Vagina (tissue), 2 donors: Measurements from ENCODE around the gene TMEM63B. TPM values are rescaled to one million over a fixed set of nuclear protein-coding genes. Genes with fewer than 3 reads are reported as not detected.

Source experiments
- DNase-seq, 2 donors: peaks; one replicate each; pipeline ENCODE4 v3.0.0-alpha.2; 2017; ENCODE audit errors: extremely low spot score in 2 of 2
- H3K27ac ChIP-seq: fragments of 200-600 bp; sonication (generic); one replicate; pipeline ENCODE4 v1.5.1; 2019
- H3K27me3 ChIP-seq: fragments of 200-600 bp; sonication (generic); one replicate; pipeline ENCODE4 v1.5.1; 2019
- H3K36me3 ChIP-seq, 2 donors: fragments of 200-600 bp; sonication (generic); one replicate each; pipeline ENCODE4 v1.5.1; 2017 to 2019
- H3K4me1 ChIP-seq: fragments of 200-600 bp; sonication (generic); one replicate; pipeline ENCODE4 v1.5.1; 2019
- H3K4me3 ChIP-seq, 2 donors: fragments of 200-600 bp; sonication (generic); 1 replicate in 1 of 2; 2 replicates in 1 of 2; pipeline ENCODE4 v1.5.1; 2016 to 2019
- H3K9me3 ChIP-seq: fragments of 200-600 bp; sonication (generic); one replicate; pipeline ENCODE4 v1.5.1; 2019
- POLR2A ChIP-seq, 2 donors: fragments of 450-650 bp; IDR thresholded peaks; one replicate each; pipeline ENCODE4 v1.6.1; 2017; ENCODE audit warnings: antibody characterized with exemption in 2 of 2, mild to moderate bottlenecking in 2 of 2, moderate library complexity in 2 of 2
- POLR2AphosphoS5 ChIP-seq, 2 donors: sonication (generic); formaldehyde crosslinking; IDR thresholded peaks; one replicate each; pipeline ENCODE4 v1.9.0; 2017; ENCODE audit warnings: antibody characterized with exemption in 2 of 2, mild to moderate bottlenecking in 2 of 2, low read depth in 1 of 2; ENCODE audit not compliant: insufficient read depth in 1 of 2
- intact Hi-C: fragments of 100-400 bp; cut with DNase I; formaldehyde crosslinking; loops from one replicate; pipeline ENCODE4 v1.15.1; 2023
- total RNA-seq: library from RNA; depleted of rRNA; stranded (reverse); fragments of >200 nt; gene quantifications from one replicate; pipeline ENCODE4 v1.2.3, GENCODE V29; 2016
- TF ChIP-seq, protein P1 (sequence below), 3 experiments: fragments of 450-650 bp in 2 of 3; fragments of 200-600 bp in 1 of 3; sonication (generic) in 1 of 3; IDR thresholded peaks; one replicate each; pipeline ENCODE4 v1.5.1; 2017 to 2019; ENCODE audit warnings: antibody characterized with exemption in 3 of 3, mild to moderate bottlenecking in 2 of 3, moderate library complexity in 2 of 3

Gene TMEM63B
- total RNA-seq, 1 donor from 2014 or later: 32.4 TPM

- Histone ChIP-seq H3K27ac (no peak overlapping the region), H3K4me1 (peaks cover 4% of the 10 kb centered on the region), H3K4me3 (no peak overlapping the region), H3K27me3 (no peaks in the 10 kb centered on the region), H3K9me3 (no peaks in the 10 kb centered on the region), H3K36me3 (peaks cover 0 to 16% of the 10 kb centered on the region in 2 donors)
- TF ChIP-seq, protein P1, sequence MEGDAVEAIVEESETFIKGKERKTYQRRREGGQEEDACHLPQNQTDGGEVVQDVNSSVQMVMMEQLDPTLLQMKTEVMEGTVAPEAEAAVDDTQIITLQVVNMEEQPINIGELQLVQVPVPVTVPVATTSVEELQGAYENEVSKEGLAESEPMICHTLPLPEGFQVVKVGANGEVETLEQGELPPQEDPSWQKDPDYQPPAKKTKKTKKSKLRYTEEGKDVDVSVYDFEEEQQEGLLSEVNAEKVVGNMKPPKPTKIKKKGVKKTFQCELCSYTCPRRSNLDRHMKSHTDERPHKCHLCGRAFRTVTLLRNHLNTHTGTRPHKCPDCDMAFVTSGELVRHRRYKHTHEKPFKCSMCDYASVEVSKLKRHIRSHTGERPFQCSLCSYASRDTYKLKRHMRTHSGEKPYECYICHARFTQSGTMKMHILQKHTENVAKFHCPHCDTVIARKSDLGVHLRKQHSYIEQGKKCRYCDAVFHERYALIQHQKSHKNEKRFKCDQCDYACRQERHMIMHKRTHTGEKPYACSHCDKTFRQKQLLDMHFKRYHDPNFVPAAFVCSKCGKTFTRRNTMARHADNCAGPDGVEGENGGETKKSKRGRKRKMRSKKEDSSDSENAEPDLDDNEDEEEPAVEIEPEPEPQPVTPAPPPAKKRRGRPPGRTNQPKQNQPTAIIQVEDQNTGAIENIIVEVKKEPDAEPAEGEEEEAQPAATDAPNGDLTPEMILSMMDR (IDR thresholded peaks at IDR 0.05): no peak
- TF ChIP-seq POLR2AphosphoS5 (IDR thresholded peaks at IDR 0.05; ENCODE audit: insufficient read depth in 1 of 2, low read depth in 1 of 2) (no peak), POLR2A (IDR thresholded peaks at IDR 0.05) (no peak)
- DNase-seq: no peak
- intact Hi-C loops: no loop called here
These were observed 19.3 kb downstream of the TMEM63B start for GRCh38 chr6:44146685-44147084.

DNA sequence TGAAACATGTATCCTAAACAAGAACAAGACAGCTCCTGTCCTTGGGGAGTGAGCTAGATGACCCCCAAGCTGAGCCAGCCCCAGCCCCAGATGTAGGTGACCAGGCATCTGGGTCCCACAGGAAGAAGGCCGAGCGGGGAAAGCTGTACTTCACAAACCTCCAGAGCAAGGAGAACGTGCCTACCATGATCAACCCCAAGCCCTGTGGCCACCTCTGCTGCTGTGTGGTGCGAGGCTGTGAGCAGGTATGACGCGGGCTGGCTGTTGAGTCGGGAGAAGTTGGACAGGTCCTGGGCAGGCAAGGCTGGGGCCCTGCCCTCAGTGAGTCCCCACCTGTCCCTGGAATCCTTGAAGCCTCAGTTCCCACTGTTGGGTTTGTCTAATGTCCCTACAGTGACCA lies 19.9 kb downstream of the TMEM63B start:
- H3K4me3 ChIP-seq: no peak overlapping the region
- H3K27ac ChIP-seq: no peak overlapping the region
- DNase-seq: no peak
- intact Hi-C loops: no loop called here
- TF ChIP-seq POLR2AphosphoS5 (IDR thresholded peaks at IDR 0.05; ENCODE audit: insufficient read depth in 1 of 2, low read depth in 1 of 2) (no peak), POLR2A (IDR thresholded peaks at IDR 0.05) (no peak)
- TF ChIP-seq, protein P1 (IDR thresholded peaks at IDR 0.05): no peak
- peaks cover 0 to 16% of the 10 kb centered on the region in 2 donors for H3K36me3 ChIP-seq
- peaks cover 7% of the 10 kb centered on the region for H3K4me1 ChIP-seq
- H3K9me3 ChIP-seq: no peaks in the 10 kb centered on the region
- no peaks in the 10 kb centered on the region for H3K27me3 ChIP-seq

DNA sequence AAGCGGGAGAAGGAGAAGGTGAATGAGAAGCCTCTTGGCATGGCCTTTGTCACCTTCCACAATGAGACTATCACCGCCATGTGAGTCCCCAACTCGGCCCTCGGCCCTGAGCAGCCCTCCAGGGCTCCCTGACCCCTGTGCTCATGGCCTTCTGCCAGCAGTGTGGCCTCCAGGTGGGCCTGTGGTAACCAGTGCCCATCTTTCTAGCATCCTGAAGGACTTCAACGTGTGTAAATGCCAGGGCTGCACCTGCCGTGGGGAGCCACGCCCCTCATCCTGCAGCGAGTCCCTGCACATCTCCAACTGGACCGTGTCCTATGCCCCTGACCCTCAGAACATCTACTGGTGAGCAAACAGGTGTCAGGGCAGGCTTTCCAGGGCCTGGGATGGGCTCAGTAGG lies 21.0 kb downstream of the TMEM63B start:
- H3K4me3 ChIP-seq: no peak overlapping the region
- no peak overlapping the region for H3K27ac ChIP-seq
- peaks cover 0 to 16% of the 10 kb centered on the region in 2 donors for H3K36me3 ChIP-seq
- no peak for TF ChIP-seq POLR2AphosphoS5 (IDR thresholded peaks at IDR 0.05; ENCODE audit: insufficient read depth in 1 of 2, low read depth in 1 of 2)
- TF ChIP-seq POLR2A (IDR thresholded peaks at IDR 0.05): no peak
- TF ChIP-seq, protein P1 (IDR thresholded peaks at IDR 0.05): no peak
- H3K9me3 ChIP-seq: no peaks in the 10 kb centered on the region
- peaks cover 7% of the 10 kb centered on the region for H3K4me1 ChIP-seq
- H3K27me3 ChIP-seq: no peaks in the 10 kb centered on the region
- no peak for DNase-seq
- intact Hi-C loops: no loop called here

- no peak overlapping the region for H3K4me3 ChIP-seq
- peaks cover 0 to 16% of the 10 kb centered on the region in 2 donors for H3K36me3 ChIP-seq
- intact Hi-C loops: loop anchor here (5.0 kb wide), 1 partner anchor 52 kb away; no protein-coding TSS in a partner anchor
- no peak for TF ChIP-seq POLR2AphosphoS5 (IDR thresholded peaks at IDR 0.05; ENCODE audit: insufficient read depth in 1 of 2, low read depth in 1 of 2)
- TF ChIP-seq, protein P1 (IDR thresholded peaks at IDR 0.05): no peak
- TF ChIP-seq POLR2A (IDR thresholded peaks at IDR 0.05): no peak
- H3K9me3 ChIP-seq: no peaks in the 10 kb centered on the region
- H3K27ac ChIP-seq: no peak overlapping the region
- DNase-seq: no peak
- peaks cover 7% of the 10 kb centered on the region for H3K4me1 ChIP-seq
- H3K27me3 ChIP-seq: no peaks in the 10 kb centered on the region
These were observed 22.1 kb downstream of the TMEM63B start for GRCh38 chr6:44149369-44150012.

DNA sequence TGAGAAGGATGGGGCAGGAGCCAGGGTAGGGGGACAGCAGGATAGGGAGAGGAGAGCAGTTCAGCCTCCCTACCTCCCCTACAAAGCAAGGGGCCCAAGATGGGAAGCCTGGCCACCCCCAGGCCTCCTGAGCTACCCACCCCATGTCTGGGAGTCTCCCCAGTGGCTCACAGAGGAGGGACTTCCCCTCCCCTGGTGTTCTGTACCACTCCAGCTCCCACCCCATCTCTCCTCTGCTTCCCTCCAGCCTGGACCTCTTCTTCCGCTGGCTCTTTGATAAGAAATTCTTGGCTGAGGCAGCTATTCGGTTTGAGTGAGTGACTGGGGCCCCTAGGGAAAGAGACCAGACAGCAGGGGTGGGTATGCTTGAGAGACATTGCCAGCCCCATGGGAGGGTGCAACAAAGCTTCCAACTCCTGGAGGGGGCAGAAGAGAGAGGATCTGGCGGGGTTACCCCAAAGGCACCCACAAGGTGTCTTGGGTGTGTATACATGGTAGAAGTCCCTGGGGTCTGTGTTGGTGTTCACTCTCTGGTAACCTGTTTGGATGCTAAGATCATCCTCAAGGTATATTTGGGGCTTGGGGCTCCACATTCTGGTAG lies 23.1 kb downstream of the TMEM63B start:
- intact Hi-C loops: loop anchor here (5.0 kb wide), 1 partner anchor 53 kb away; no protein-coding TSS in a partner anchor
- TF ChIP-seq POLR2A (IDR thresholded peaks at IDR 0.05): no peak
- TF ChIP-seq, protein P1 (IDR thresholded peaks at IDR 0.05): no peak
- no peak for TF ChIP-seq POLR2AphosphoS5 (IDR thresholded peaks at IDR 0.05; ENCODE audit: insufficient read depth in 1 of 2, low read depth in 1 of 2)
- Histone ChIP-seq H3K4me1 (peaks cover 7% of the 10 kb centered on the region), H3K9me3 (no peaks in the 10 kb centered on the region), H3K36me3 (peaks cover 0 to 16% of the 10 kb centered on the region in 2 donors), H3K27ac (no peak overlapping the region), H3K27me3 (no peaks in the 10 kb centered on the region), H3K4me3 (no peak overlapping the region)
- no peak for DNase-seq
